AG04450 (cell line): Measurements from ENCODE around the gene PUS7. TPM values are rescaled to one million over a fixed set of nuclear protein-coding genes. Genes with fewer than 3 reads are reported as not detected.
"Not testable (repeated sequence)": the region's sequence is repeated elsewhere in the genome, so short reads cannot be mapped to it uniquely, and the experiment has no call there.

ENCODE experiments used
- CTCF ChIA-PET: fragments of 300-600, 350-600 bp; formaldehyde crosslinking; extraction: SDS; loops from one replicate; lab custom pipeline; 2022; ENCODE audit warnings: antibody characterized with exemption, inconsistent platforms; lab: Charles Lee
- POLR2A ChIA-PET: fragments of 350-600 bp; formaldehyde crosslinking; extraction: SDS; loops from one replicate; lab custom pipeline; 2021; ENCODE audit warnings: antibody characterized with exemption, inconsistent platforms; lab: Yijun Ruan, JAX
- DNase-seq: peaks from one replicate; pipeline ENCODE4 v3.0.0-alpha.2; 2011; ENCODE audit warnings: low read depth, low spot score
- H3K27ac ChIP-seq: one replicate; pipeline ENCODE4 v1.5.1; 2012; ENCODE audit warnings: low read depth, low read length, control low read depth
- H3K27me3 ChIP-seq: one replicate; pipeline ENCODE4 v1.6.0; 2012; ENCODE audit warnings: low read length; ENCODE audit not compliant: control insufficient read depth, insufficient read depth
- H3K4me3 ChIP-seq: 2 replicates; pipeline ENCODE4 v1.5.1; 2011; ENCODE audit warnings: mild to moderate bottlenecking, low read depth, low read length, control low read depth
- H3K9me3 ChIP-seq: 2 replicates; pipeline ENCODE4 v1.5.1; 2012; ENCODE audit warnings: low read length; ENCODE audit not compliant: control insufficient read depth, insufficient read depth
- polyA plus RNA-seq: library from polyadenylated mRNA; depleted of rRNA; stranded (reverse); fragments of >200 nt; gene quantifications from 2 replicates; pipeline ENCODE4 v1.2.3, GENCODE V29; 2011
- TF ChIP-seq, protein P1 (sequence below): IDR thresholded peaks from 2 replicates; pipeline ENCODE4 v1.5.1; 2011; ENCODE audit warnings: low read depth, low read length, control low read depth, inconsistent platforms

Gene PUS7
- polyA plus RNA-seq, 1 experiment = 13.8 TPM

DNA sequence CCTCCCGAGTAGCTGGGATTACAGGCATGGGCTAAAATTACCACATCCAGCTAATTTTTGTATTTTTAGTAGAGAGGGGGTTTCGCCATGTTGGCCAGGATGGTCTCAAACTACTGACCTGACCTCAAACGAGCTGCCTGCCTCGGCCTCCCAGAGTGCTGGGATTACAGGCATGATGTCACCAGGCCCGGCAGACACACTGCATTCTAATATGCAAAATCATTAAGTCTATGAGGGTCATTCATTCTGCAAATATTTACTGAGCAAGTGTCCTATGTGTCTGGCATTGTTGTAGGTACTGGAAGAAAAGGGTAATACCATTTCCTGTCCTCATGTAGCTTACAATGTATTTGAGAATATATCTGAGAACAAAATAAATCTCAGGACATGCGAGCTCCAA lies 2.7 kb downstream of the PUS7 start:
- H3K4me3 ChIP-seq = no peak overlapping the region
- no peak overlapping the region for H3K27ac ChIP-seq
- H3K9me3 ChIP-seq = peaks cover 4% of the 10 kb centered on the region; the same call in 1 of the 2 replicates
- ChIA-PET POLR2A (no interaction called here), CTCF (interaction anchor here (1.5 kb wide), 1 partner anchor 12 kb away, joined by 9 read pairs; the partner anchor contains the start of gene RINT1)
- TF ChIP-seq, protein P1, sequence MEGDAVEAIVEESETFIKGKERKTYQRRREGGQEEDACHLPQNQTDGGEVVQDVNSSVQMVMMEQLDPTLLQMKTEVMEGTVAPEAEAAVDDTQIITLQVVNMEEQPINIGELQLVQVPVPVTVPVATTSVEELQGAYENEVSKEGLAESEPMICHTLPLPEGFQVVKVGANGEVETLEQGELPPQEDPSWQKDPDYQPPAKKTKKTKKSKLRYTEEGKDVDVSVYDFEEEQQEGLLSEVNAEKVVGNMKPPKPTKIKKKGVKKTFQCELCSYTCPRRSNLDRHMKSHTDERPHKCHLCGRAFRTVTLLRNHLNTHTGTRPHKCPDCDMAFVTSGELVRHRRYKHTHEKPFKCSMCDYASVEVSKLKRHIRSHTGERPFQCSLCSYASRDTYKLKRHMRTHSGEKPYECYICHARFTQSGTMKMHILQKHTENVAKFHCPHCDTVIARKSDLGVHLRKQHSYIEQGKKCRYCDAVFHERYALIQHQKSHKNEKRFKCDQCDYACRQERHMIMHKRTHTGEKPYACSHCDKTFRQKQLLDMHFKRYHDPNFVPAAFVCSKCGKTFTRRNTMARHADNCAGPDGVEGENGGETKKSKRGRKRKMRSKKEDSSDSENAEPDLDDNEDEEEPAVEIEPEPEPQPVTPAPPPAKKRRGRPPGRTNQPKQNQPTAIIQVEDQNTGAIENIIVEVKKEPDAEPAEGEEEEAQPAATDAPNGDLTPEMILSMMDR = no peak
- DNase-seq = no peak
- H3K27me3 ChIP-seq = no peaks in the 10 kb centered on the region

DNA sequence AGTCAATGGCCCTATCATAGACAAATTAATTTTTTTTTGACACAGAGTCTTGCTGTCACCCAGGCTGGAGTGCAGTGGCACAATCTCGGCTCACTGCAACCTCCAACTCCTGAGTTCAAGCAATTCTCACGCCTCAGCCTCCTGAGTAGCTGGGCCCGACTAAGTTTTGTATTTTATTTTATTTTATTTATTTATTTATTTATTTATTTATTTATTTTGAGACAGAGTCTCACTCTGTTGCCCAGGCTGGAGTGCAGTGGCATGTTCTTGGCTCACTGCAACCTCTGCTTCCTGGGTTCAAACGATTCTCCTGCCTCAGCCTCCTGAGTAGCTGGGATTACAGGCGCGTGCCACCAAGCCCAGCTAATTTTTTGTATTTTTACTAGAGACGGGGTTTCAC lies 6.5 kb downstream of the PUS7 start:
- POLR2A ChIA-PET, H3K9me3 ChIP-seq, DNase-seq, CTCF ChIA-PET, H3K4me3 ChIP-seq, H3K27ac ChIP-seq, H3K27me3 ChIP-seq: not testable (repeated sequence)

GRCh38 chr7:105512926-105513526 lies 9.0 kb downstream of the PUS7 start:
- no peak overlapping the region for H3K27ac ChIP-seq
- CTCF ChIA-PET = no interaction called here
- H3K9me3 ChIP-seq = peaks cover 4% of the 10 kb centered on the region; the same call in 1 of the 2 replicates
- no peak overlapping the region for H3K4me3 ChIP-seq
- POLR2A ChIA-PET = interaction anchor here (0.6 kb wide), 1 partner anchor 268 kb away, joined by 4 read pairs; no protein-coding TSS in a partner anchor
- TF ChIP-seq, protein P1 = no peak
- H3K27me3 ChIP-seq = no peaks in the 10 kb centered on the region
- no peak for DNase-seq

DNA sequence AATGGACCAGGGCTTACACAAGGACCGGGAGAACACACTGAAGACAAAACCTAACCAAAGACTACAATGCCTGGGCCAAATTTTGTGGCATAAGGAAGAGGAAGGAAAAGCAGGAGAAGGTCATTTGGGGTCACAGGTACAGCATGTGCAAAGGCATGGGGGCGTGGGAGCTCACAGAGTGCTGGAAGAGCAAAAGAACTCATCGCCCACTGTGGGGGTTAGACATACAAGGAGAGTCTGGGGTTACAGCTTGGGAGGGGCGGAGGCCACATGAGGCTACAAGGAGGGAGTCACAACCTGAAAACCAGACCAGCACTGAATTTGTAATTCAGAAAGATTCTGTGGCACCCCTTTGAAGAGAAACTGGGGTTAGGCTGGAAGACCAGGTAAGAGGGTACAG lies 9.7 kb downstream of the PUS7 start:
- CTCF ChIA-PET = no interaction called here

DNA sequence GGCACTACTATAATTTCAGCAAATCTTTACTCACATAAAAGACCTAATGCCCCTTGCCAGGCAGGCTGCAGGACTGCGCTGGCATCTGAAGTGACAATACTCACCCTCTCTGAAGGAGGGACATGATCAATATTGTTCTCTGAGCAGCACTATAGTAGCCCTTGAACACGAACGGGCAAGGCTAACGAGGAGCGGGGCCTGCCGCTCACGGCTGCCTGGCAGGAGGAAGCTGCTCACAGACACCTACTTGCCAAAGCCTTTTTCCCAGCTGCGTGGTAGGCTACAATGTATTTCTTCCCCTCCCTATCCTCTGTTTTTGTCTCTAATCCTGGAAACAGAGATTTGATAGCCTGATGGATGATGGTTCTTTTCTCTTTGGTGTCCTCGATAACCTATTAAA lies 19.9 kb downstream of the PUS7 start:
- Histone ChIP-seq H3K4me3 (no peak overlapping the region), H3K27me3 (no peaks in the 10 kb centered on the region), H3K9me3 (no peaks in the 10 kb centered on the region), H3K27ac (no peak overlapping the region)
- ChIA-PET CTCF (no interaction called here), POLR2A (interaction anchor here (0.6 kb wide), 1 partner anchor 10 kb away, joined by 4 read pairs; no protein-coding TSS in a partner anchor)
- no peak for DNase-seq
- TF ChIP-seq, protein P1 = no peak

More for the DNA sequence above, 9.7 kb downstream of the PUS7 start:
- Histone ChIP-seq H3K27me3 (no peaks in the 10 kb centered on the region), H3K4me3 (no peak overlapping the region), H3K27ac (no peak overlapping the region), H3K9me3 (peaks cover 4% of the 10 kb centered on the region; the same call in 1 of the 2 replicates)
- DNase-seq = no peak
- TF ChIP-seq, protein P1 = no peak
- POLR2A ChIA-PET = no interaction called here
